ENCODE data around the gene CBR1.

GRCh38 chr21:36120304-36120888 is 50.6 kb downstream of the CBR1 start:
- no peak for TF ChIP-seq POLR2A (IDR thresholded peaks at IDR 0.05; ENCODE audit: low read depth)
- no peak for TF ChIP-seq CTCF (IDR thresholded peaks at IDR 0.05)
